B cell (primary cell): ENCODE results near the gene USP48.

Experiments
- EZH2 ChIP-seq: IDR thresholded peaks from 2 replicates; pipeline ENCODE4 v1.6.1; 2012; ENCODE audit warnings: borderline replicate concordance, low read depth, mild to moderate bottlenecking, moderate library complexity, low read length; ENCODE audit not compliant: insufficient read depth, poor library complexity, severe bottlenecking
- TF ChIP-seq, protein P1 (sequence below): fragments of 200-600 bp; IDR thresholded peaks from one replicate; pipeline ENCODE4 v1.8.0; 2022; ENCODE audit warnings: antibody characterized with exemption, mild to moderate bottlenecking

DNA sequence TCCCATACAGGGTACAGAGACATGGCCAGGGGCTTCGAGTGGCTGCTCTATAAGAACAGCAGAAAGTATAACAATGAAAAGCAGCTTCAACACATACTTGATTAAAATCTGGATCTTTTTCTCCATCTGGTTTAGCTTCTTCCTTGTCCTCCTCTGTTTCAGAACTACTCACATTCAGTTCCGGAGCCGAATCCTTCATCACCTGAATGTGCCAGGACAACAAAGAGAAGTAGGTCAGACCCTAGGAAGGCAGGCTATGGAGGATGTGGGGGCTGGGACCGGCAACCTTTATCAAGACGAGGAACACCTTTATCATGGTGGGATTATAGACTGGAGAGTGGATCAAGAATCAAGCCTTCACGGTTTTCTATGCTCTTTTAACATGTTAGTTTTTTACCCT lies 81.5 kb downstream of the USP48 start:
- TF ChIP-seq, protein P1, sequence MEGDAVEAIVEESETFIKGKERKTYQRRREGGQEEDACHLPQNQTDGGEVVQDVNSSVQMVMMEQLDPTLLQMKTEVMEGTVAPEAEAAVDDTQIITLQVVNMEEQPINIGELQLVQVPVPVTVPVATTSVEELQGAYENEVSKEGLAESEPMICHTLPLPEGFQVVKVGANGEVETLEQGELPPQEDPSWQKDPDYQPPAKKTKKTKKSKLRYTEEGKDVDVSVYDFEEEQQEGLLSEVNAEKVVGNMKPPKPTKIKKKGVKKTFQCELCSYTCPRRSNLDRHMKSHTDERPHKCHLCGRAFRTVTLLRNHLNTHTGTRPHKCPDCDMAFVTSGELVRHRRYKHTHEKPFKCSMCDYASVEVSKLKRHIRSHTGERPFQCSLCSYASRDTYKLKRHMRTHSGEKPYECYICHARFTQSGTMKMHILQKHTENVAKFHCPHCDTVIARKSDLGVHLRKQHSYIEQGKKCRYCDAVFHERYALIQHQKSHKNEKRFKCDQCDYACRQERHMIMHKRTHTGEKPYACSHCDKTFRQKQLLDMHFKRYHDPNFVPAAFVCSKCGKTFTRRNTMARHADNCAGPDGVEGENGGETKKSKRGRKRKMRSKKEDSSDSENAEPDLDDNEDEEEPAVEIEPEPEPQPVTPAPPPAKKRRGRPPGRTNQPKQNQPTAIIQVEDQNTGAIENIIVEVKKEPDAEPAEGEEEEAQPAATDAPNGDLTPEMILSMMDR: no peak
- TF ChIP-seq EZH2: no peak
